Measurements from ENCODE around the gene RIC3.

Gene RIC3

GRCh38 chr11:8087185-8087584 lies 81.6 kb downstream of the RIC3 start:
- no peak for DNase-seq (ENCODE audit: low read depth in 2 of 2)

- DNase-seq (ENCODE audit: low read depth in 2 of 2) = no peak
Observed at GRCh38 chr11:8086571-8086970, 82.3 kb downstream of the RIC3 start.

GRCh38 chr11:8086001-8086479 lies 82.8 kb downstream of the RIC3 start:
- DNase-seq (ENCODE audit: low read depth in 2 of 2) = no peak

- no peak for DNase-seq (ENCODE audit: low read depth in 2 of 2)
Observed at GRCh38 chr11:8085011-8085645, 83.7 kb downstream of the RIC3 start.

GRCh38 chr11:8084352-8084751 lies 84.5 kb downstream of the RIC3 start:
- no peak for DNase-seq (ENCODE audit: low read depth in 2 of 2)

GRCh38 chr11:8083871-8084281 lies 84.9 kb downstream of the RIC3 start:
- DNase-seq (ENCODE audit: low read depth in 2 of 2) = no peak

- DNase-seq (ENCODE audit: low read depth in 2 of 2) = no peak
Observed at GRCh38 chr11:8083088-8083395, 85.8 kb downstream of the RIC3 start.

GRCh38 chr11:8082391-8083087 lies 86.3 kb downstream of the RIC3 start:
- no peak for DNase-seq (ENCODE audit: low read depth in 2 of 2)

GRCh38 chr11:8081591-8082250 lies 87.1 kb downstream of the RIC3 start:
- DNase-seq (ENCODE audit: low read depth in 2 of 2) = no peak

GRCh38 chr11:8080674-8081590 lies 87.9 kb downstream of the RIC3 start, which contains the start of gene TUB:
TSS of gene TUB (plus strand) at chr11:8081211. CDS start at chr11:8081511, 300 bp downstream.
- no peak for DNase-seq (ENCODE audit: low read depth in 2 of 2)

GRCh38 chr11:8080069-8080670 lies 88.7 kb downstream of the RIC3 start:
- no peak for DNase-seq (ENCODE audit: low read depth in 2 of 2)

- no peak for DNase-seq (ENCODE audit: low read depth in 2 of 2)
Observed at GRCh38 chr11:8079111-8079675, 89.6 kb downstream of the RIC3 start.

- DNase-seq (ENCODE audit: low read depth in 2 of 2) = no peak
Observed at GRCh38 chr11:8075119-8075726, 93.6 kb downstream of the RIC3 start.

- no peak for DNase-seq (ENCODE audit: low read depth in 2 of 2)
Observed at GRCh38 chr11:8071616-8072581, 96.9 kb downstream of the RIC3 start.

GRCh38 chr11:8070417-8071115 lies 98.3 kb downstream of the RIC3 start:
- DNase-seq (ENCODE audit: low read depth in 2 of 2) = no peak

GRCh38 chr11:8069771-8070170 lies 99.1 kb downstream of the RIC3 start:
- no peak for DNase-seq (ENCODE audit: low read depth in 2 of 2)

GRCh38 chr11:8068605-8069221 lies 100.1 kb downstream of the RIC3 start:
- DNase-seq (ENCODE audit: low read depth in 2 of 2) = no peak

GRCh38 chr11:8067929-8068575 lies 100.8 kb downstream of the RIC3 start:
- no peak for DNase-seq (ENCODE audit: low read depth in 2 of 2)

Data from stimulated activated CD4-positive, alpha-beta T cell treated with anti-CD3 and anti-CD28 coated beads, Interleukin-15, amount 100 ng/mL, for 48 hours (primary cell).